Activated naive CD4-positive, alpha-beta T cell treated with anti-CD3 and anti-CD28 coated beads, Interleukin-2, amount 50 U/mL, for 72 hours (primary cell): ENCODE results near the gene CARD19. TPM values are rescaled to one million over a fixed set of nuclear protein-coding genes. Genes with fewer than 3 reads are reported as not detected.

Source experiments
- ATAC-seq, 2 donors: fragments of 150-1000 bp; cut with Tn5 transposase; 2 replicates each; pipeline ENCODE4 v1.10.0; 2021; ENCODE audit warnings: mild to moderate bottlenecking in 2 of 2, moderate library complexity in 2 of 2
- DNase-seq, 2 donors: peaks; one replicate each; pipeline ENCODE4 v3.0.0; 2021 to 2022; ENCODE audit warnings: low spot score in 2 of 2
- H3K27ac Mint-ChIP-seq, 2 donors: one replicate each; pipeline ENCODE4 v1.8.0; 2022; ENCODE audit warnings: mild to moderate bottlenecking in 2 of 2, mixed read lengths in 2 of 2
- H3K36me3 Mint-ChIP-seq, 2 donors: one replicate each; pipeline ENCODE4 v1.8.0; 2022; ENCODE audit warnings: mixed read lengths in 2 of 2
- H3K9me3 Mint-ChIP-seq, 2 donors: one replicate each; pipeline ENCODE4 v1.8.0; 2022; ENCODE audit warnings: mixed read lengths in 2 of 2
- total RNA-seq, 2 donors: library from RNA; stranded (reverse); gene quantifications; one replicate each; pipeline ENCODE4 v1.2.3, GENCODE V29; 2022

CARD19 gene, protein sequence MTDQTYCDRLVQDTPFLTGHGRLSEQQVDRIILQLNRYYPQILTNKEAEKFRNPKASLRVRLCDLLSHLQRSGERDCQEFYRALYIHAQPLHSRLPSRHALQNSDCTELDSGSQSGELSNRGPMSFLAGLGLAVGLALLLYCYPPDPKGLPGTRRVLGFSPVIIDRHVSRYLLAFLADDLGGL
- 10 to 100 TPM; 58.1 to 82.6 TPM for total RNA-seq

DNA sequence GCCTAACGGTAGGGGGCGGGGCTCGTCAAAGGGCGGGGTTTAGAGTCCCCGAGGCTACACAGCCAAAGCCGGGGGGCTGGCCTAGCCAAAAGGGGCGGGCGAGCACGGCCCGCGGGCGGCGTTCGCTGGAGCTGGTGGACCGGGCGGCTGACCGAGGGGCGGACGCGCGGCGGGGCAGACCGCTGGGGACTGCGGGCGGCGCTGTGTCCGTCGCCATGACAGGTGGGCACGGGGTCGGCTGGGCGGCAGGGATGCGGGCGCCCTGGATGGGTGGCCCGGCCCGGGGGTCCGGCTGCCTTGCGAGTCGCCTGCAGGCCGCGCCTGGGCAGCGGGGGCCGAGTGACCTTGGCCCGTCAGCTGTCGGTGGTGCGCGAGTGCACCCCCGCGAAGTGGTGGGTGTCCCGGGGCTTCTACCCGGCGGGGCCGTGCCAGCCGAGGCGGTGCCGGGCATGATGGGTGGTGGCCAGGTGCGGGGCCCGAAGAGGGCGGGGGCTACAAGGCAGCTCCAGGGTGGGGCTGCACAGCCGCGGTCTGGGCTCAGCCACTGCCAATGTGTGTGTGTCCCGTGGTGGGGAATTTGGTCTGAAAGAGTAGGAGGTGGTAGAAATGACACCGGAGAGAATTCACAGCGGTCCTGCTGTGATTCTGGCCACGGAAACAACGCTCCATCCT is at the start of gene CARD19:
CARD19 (plus strand) TSS at position 87 of the 672 bp plus-strand sequence; CDS start at position 216, 129 bp downstream.
- Mint-ChIP-seq H3K36me3 (peaks cover 20 to 35% of the 10 kb centered on the region in 2 donors), H3K27ac (peak within 1 kb of the TSS; percentile 89 to 98), H3K9me3 (peaks cover 0 to 24% of the 10 kb centered on the region in 2 donors)
- DNase-seq (peak in 1 of 2 donors; percentile 56), ATAC-seq (peak; percentile 10)

DNA sequence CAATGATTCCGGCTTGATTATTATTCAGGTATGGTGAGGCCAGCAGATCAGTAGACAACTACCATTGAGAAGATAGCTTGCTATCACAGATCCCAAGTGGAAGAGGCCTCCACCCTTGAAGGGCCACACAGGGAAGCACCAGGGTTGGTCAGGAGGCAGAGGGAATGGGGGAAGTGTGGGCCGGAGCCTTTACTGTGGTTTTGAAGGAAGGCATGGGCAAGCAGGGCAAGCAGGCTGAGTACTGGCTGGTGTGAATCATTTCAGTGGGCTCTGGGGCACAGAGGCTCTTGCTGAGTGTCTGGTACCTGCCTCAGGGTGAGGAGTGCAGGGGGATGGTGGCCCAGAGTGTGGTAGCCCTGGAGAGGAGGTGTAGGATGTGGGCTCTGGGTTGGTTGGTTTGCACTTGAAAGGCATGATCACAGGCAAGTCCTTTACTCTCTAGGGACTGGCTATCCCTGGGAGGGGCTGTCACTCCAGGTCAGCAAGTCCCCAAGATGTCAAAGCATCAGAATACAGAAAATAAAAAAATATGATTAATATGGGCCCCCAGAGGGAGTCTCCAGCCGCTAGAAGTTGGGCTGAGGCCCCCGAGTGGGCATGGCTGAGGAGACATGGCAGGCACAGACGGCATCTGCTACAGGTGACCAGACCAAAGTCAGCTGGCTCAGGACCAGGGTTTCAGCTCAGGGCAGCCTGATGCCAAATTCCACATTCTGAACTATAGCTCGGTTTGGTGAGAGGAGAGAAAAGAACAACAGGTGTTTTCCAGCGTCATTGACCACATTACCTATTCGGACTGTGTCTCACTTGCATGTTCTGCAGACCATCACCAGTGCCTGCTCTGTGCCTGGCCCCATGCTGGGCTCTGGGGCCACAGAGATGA is 47.2 kb upstream of the CARD19 start:
- Mint-ChIP-seq H3K9me3 (no peaks in the 10 kb centered on the region), H3K36me3 (peaks cover 0 to 3% of the 10 kb centered on the region in 2 donors), H3K27ac (peak overlapping the region; percentile 15 to 47)
- DNase-seq: no peak
- ATAC-seq: peak in 1 of 2 donors; percentile 10

DNA sequence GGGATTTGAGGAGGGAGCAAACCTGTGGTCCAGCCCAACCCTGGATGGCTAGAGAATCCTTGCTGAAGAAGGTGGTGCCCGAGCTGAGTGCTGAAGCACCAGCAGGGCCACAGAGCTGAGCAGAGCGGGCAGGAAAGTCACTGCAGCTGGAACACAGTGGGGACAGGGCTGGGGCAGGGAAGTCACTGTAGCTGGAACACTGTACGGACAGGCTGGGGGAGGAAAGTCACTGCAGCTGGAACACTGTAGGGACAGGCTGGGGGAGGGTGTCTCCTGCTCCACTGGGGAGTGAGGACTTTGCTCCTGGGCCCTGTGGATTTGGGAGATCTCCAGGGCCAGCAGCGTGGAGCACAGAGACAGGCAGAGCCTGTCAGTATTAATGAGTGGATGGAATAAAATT is 46.5 kb upstream of the CARD19 start:
- Mint-ChIP-seq H3K9me3 (no peaks in the 10 kb centered on the region), H3K27ac (peak overlapping the region in 1 of 2 donors; percentile 9), H3K36me3 (no peaks in the 10 kb centered on the region)
- peak in 1 of 2 donors; percentile 16 for ATAC-seq
- DNase-seq: no peak

DNA sequence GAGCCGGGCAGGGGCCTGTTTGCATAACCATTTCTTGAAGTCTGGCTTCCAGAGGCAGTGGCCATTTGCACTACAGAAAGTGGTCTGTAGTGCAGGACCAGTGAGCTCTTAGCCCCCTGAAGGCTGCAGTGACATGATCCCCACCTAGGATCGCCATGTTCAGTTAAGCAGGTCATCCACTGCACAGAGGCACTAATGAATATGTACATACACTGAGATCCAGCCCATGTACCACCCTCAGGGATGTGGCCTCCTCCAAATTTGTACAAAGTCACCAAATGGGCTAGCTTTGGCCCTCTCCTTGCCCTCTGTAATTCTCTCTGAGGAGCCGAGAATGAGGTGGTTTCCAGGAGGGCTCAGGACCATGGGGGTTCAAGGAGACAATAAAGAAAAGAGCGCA is 45.8 kb upstream of the CARD19 start:
- no peaks in the 10 kb centered on the region for H3K9me3 Mint-ChIP-seq
- ATAC-seq (no peak), DNase-seq (no peak)
- no peak overlapping the region for H3K27ac Mint-ChIP-seq
- no peaks in the 10 kb centered on the region for H3K36me3 Mint-ChIP-seq

- Mint-ChIP-seq H3K36me3 (no peaks in the 10 kb centered on the region), H3K27ac (no peak overlapping the region), H3K9me3 (no peaks in the 10 kb centered on the region)
- ATAC-seq: no peak
- no peak for DNase-seq
Observed at GRCh38 chr9:93051680-93052089, 44.3 kb upstream of the CARD19 start.

DNA sequence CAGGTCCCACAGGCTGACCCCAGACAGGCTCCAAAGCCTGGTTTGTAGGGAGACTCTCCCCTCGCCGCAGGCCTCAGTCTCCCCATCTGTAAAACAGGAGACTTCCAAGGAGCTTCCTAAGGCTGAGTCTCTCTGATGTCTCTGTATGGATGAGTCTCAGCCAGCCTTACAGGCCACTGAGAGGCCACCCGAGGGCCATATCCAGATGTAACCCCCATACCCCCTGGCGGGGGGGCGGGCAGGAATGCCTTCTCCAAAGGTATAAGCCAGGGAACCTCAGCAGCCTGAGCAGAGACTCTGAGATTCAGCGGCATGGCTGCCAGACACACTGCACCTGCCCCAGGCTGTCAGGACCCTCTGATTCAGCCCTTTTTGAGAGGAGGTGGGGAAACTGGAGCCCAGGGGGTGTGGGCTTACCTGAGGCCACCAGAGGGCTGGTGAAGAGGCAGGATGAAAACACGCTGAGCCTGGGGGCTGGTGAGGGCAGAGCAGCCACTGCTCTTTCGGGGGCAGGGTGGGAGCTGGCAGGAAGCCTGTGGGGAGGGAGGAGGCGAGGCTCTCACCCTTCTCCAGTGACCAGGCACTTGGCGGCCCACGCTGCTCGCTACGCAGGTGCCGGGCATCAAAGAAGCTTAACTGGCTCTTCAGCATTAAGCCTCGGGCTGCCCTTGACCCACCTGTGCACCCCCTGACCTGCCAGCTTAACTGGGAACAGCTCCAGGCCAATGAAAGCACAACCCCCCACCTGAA is 43.1 kb upstream of the CARD19 start:
- DNase-seq: no peak

GRCh38 chr9:93053781-93054331 is 42.2 kb upstream of the CARD19 start:
- no peak for DNase-seq
- Mint-ChIP-seq H3K36me3 (no peaks in the 10 kb centered on the region), H3K9me3 (no peaks in the 10 kb centered on the region), H3K27ac (no peak overlapping the region)
- ATAC-seq: no peak

More for the DNA sequence above, 43.1 kb upstream of the CARD19 start:
- H3K36me3 Mint-ChIP-seq: no peaks in the 10 kb centered on the region
- H3K27ac Mint-ChIP-seq: peak overlapping the region; percentile 44 to 62
- ATAC-seq: no peak
- H3K9me3 Mint-ChIP-seq: no peaks in the 10 kb centered on the region

- Mint-ChIP-seq H3K9me3 (no peaks in the 10 kb centered on the region), H3K36me3 (peaks cover 5 to 10% of the 10 kb centered on the region in 2 donors), H3K27ac (no peak overlapping the region)
- DNase-seq: no peak
- no peak for ATAC-seq
Observed at GRCh38 chr9:93054758-93055704, 41.0 kb upstream of the CARD19 start.

- no peak overlapping the region for H3K27ac Mint-ChIP-seq
Observed at GRCh38 chr9:93057042-93057702, 38.8 kb upstream of the CARD19 start.

GRCh38 chr9:93057703-93058354 is 38.2 kb upstream of the CARD19 start:
- peak overlapping the region in 1 of 2 donors; percentile 14 for H3K27ac Mint-ChIP-seq
- H3K9me3 Mint-ChIP-seq: no peaks in the 10 kb centered on the region
- DNase-seq: no peak
- peaks cover 19 to 26% of the 10 kb centered on the region in 2 donors for H3K36me3 Mint-ChIP-seq
- ATAC-seq: peak; percentile 6 to 9

More at GRCh38 chr9:93057042-93057702, 38.8 kb upstream of the CARD19 start:
- ATAC-seq (no peak), DNase-seq (no peak)
- Mint-ChIP-seq H3K9me3 (no peaks in the 10 kb centered on the region), H3K36me3 (peaks cover 19 to 21% of the 10 kb centered on the region in 2 donors)

DNA sequence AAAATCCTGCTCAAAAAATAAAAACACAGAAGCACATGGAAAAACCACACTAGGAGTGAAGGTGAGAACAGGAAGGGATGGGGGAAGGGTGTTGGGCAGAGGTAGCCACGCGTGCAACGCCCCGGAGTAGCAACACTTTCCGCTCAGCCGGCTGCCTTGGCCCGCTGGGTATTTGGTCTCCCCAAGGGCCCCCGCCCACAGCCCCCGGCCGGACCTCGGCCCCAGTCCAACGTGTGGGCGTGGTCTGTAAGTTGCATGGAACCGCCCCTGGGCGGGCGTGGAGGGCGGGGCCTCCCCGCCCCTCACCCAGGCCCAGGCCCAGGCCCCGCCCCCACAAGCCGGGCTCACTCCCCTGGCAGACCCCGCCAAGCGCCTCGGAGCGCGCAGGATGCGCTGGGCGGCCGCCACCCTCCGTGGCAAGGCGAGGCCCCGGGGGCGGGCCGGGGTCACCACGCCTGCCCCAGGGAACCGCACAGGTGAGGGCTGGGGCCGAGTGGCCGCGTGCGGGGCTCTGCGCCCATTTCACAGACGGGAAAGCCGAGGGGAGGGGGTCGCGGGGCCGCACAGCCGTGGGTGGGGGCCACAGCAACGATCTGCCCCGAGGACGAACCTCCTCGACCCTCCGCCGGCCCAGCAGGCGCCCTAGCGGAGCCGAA is 37.5 kb upstream of the CARD19 start, which contains the start of gene SUSD3:
SUSD3 (plus strand) TSS at position 347 of the 656 bp plus-strand sequence; CDS start at position 389, 42 bp downstream.
- peaks cover 19 to 26% of the 10 kb centered on the region in 2 donors for H3K36me3 Mint-ChIP-seq
- H3K27ac Mint-ChIP-seq: peak within 1 kb of the TSS; percentile 97
- ATAC-seq: peak; percentile 56 to 80

DNA sequence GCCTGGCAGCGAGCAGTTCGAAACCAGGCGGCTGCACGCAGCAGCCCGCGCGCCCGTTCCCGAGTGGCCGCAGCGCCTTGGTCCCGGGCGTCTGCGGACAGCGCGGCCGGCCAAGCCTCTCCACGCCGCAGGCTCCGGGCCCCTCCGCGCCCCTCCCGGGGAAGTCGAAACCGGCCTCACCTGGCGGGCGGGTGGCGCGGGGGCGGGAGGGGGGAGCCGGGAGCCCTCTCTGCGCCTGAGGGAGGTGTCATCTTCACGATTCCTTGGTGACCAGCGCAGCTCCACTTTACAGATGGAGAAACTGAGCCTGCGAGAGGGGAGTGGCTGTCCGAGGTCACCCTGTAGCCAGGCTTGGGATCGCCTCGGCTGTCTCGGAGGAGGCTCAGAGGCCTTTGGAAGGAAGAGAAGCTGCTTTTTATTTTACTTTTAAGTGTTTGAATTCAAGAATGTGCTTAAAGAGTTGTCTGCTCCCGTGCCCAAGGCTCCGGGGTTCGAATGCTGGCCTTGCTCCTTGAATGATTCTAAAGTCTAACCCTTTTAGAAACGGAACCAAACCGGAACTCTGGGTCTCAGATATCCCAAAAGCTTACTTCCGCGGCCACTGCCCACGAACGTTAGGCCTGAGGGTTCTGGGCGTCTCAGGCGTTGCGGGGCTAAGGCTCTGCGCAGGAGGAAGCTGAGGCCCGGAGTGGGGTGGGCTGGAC is 36.9 kb upstream of the CARD19 start:
- peak overlapping the region; percentile 97 for H3K27ac Mint-ChIP-seq
- no peaks in the 10 kb centered on the region for H3K9me3 Mint-ChIP-seq
- DNase-seq (peak in 1 of 2 donors; percentile 32), ATAC-seq (peak; percentile 11 to 23)
- peaks cover 19 to 26% of the 10 kb centered on the region in 2 donors for H3K36me3 Mint-ChIP-seq

More for the DNA sequence above, 37.5 kb upstream of the CARD19 start, which contains the start of gene SUSD3:
- DNase-seq: peak; percentile 75 to 79
- no peaks in the 10 kb centered on the region for H3K9me3 Mint-ChIP-seq
